SJSA1 (cell line): Measurements from ENCODE around the gene CBR1. TPM values are rescaled to one million over a fixed set of nuclear protein-coding genes. Genes with fewer than 3 reads are reported as not detected.

Experiments used
- DNase-seq, 2 experiments: peaks; one replicate each; pipeline ENCODE4 v3.0.0-alpha.2; 2015 to 2020; ENCODE audit warnings: low spot score in 2 of 2, low read depth in 1 of 2
- H3K27ac ChIP-seq: fragments of 250-450 bp; sonication (Bioruptor Pico); 2 replicates; pipeline ENCODE4 v1.5.1; 2020; ENCODE audit warnings: mild to moderate bottlenecking, moderate library complexity
- H3K27me3 ChIP-seq: fragments of 250-450 bp; sonication (Bioruptor Pico); replicated peaks from 2 replicates; pipeline ENCODE4 v1.5.1; 2020; ENCODE audit warnings: mild to moderate bottlenecking, moderate library complexity
- H3K36me3 ChIP-seq: fragments of 250-450 bp; sonication (Bioruptor Pico); 2 replicates; pipeline ENCODE4 v1.5.1; 2020; ENCODE audit warnings: mild to moderate bottlenecking
- H3K4me1 ChIP-seq: fragments of 250-450 bp; sonication (Bioruptor Pico); replicated peaks from 2 replicates; pipeline ENCODE4 v1.6.1; 2021; ENCODE audit warnings: mild to moderate bottlenecking
- H3K4me3 ChIP-seq: fragments of 250-450 bp; sonication (Bioruptor Pico); 2 replicates; pipeline ENCODE4 v1.5.1; 2020; ENCODE audit warnings: mild to moderate bottlenecking
- H3K9me3 ChIP-seq: fragments of 250-450 bp; sonication (Bioruptor Pico); replicated peaks from 2 replicates; pipeline ENCODE4 v1.5.1; 2020; ENCODE audit warnings: mild to moderate bottlenecking
- total RNA-seq: library from RNA; depleted of rRNA; stranded (reverse); fragments of >200 nt; shearing (Covaris generic); gene quantifications from 2 replicates; pipeline ENCODE4 v1.2.3, GENCODE V29; 2014

Gene CBR1
- total RNA-seq, 1 experiment from 2014 or later: 105 TPM

DNA sequence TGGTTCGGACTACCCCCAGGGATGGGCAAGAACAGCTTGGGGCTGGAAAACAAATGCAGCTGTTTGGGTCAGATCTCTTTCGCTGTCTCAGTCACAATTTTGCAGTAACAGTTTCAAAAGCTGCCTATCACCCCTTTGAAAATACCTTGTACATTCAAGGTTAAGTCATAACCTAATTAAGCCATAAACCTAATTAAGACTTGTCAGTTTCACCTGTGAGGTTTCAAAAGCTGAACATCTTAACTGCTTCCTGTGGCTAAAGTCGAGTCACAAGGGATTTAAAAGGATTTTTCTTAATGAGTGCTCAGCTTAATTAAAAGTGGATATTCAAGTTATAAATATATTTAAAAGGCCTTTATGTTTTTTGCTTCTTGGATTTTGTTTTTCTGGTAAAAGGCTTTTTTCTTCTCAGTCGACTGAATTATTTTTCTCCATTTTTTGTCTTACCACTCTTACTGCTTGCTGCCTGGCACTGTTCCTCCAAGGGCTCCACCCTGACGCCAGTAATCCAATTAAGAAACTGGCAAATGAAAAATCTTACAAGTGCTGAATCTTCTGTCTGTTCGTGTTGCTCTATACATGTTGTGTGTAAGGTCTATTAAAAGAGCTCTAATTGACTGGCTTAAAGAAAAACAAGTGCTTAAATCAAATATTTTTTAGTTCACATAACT, 31.3 kb downstream of the CBR1 start:
- Histone ChIP-seq H3K36me3 (no peaks in the 10 kb centered on the region), H3K27ac (no peak overlapping the region)

DNA sequence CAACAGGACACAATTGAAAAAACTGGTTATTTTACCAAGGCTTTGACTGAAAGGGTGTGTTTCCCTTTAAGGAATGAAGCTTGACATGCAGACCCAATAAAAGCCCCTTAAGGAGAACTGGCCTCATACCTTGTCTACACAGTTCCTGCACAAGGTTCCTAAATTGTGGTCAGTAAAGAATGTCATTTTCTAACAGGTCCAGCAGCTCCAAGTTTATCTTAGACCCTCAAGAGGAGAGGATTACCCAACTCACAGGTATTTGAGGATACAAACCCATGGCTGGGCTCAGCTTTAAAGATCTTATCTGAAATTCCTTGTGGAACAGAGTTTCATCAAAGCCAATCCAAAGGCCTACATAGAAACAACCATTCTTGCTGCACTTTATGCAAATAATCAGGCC, 33.6 kb downstream of the CBR1 start:
- no peak for DNase-seq
- H3K9me3 ChIP-seq: no peaks in the 10 kb centered on the region
- H3K4me1 ChIP-seq: peaks cover 29% of the 10 kb centered on the region
- H3K36me3 ChIP-seq: no peaks in the 10 kb centered on the region
- H3K4me3 ChIP-seq: no peak overlapping the region
- H3K27ac ChIP-seq: no peak overlapping the region
- H3K27me3 ChIP-seq: no peaks in the 10 kb centered on the region

More for the DNA sequence above, 31.3 kb downstream of the CBR1 start:
- no peaks in the 10 kb centered on the region for H3K9me3 ChIP-seq
- H3K4me3 ChIP-seq: no peak overlapping the region
- no peaks in the 10 kb centered on the region for H3K27me3 ChIP-seq
- no peak for DNase-seq
- H3K4me1 ChIP-seq: peaks cover 46% of the 10 kb centered on the region

DNA sequence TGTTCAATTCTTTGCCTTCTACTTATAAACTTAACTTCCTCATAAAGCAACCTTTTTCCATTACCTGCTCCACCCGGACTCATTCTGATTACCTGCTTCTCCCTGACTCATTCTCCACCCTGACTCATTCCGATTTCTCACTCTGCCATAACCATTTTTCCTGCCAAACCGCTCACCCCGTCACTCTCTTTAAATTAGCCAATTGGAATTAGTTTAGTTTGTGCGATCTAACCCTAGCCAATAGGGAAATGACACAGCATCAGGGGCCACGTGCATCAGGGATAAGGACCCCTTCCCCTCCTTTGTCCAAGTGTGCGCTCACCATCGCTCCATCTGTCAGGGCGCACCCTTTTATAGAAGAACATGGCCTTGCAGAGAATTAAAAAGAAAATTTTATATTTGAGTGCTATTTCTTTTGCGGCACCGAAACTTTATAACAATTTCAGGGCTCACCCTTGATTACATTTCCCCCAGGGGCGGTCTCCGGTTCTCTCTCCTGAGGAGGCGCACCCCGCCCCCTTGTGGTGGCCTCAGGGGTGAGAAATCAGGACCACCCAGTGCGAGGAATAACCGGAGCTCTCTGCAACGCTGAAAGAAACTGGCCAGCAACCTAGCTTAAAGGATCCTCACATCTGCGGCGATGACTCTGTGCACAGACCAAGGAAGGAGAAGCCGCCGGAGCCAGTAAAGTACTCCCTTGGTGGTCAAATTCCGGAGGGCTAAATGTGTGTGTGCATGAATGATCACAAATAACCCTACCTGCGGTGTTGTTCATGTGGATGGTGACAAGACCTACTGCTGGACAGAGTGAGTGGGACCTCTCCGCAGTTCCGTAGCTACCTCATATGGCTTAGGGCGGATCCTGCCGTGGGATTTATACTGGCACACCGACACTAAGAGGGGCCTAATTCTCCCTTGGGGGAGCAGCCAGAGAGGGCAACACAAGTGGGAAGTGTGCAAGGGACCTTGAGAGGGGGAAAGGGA, 34.8 kb downstream of the CBR1 start:
- H3K27me3 ChIP-seq: no peaks in the 10 kb centered on the region
- H3K4me1 ChIP-seq: peaks cover 29% of the 10 kb centered on the region
- DNase-seq: peak; percentile 94 to 97
- H3K27ac ChIP-seq: peak overlapping the region; percentile 71
- H3K36me3 ChIP-seq: no peaks in the 10 kb centered on the region
- H3K4me3 ChIP-seq: peak overlapping the region; percentile 25
- no peaks in the 10 kb centered on the region for H3K9me3 ChIP-seq

DNA sequence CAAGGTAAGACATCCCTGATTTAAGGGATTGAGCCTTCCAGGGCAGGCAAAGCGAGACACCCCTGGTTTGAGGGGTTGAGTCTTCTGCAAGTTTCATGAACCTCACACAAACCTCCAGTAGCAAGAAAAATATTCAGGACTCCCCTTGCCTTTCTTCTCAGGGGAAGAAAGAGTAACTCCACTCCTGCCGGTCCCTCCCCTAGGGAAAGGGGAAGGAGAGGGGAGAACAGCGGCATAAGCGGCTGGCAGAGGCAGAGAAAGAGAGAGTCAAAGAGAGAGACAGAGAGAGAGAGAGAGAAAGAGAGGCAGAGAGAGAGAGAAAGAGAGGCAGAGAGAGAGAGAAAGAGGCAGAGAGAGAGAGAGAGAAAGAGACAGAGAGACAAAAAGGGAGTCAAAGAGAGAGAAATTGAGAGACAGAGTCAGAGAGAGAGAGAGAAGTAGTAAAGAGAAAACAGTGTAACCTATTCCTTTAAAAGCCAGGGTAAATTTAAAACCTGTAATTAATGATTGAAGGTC, 35.6 kb downstream of the CBR1 start:
- no peaks in the 10 kb centered on the region for H3K9me3 ChIP-seq
- no peaks in the 10 kb centered on the region for H3K27me3 ChIP-seq
- DNase-seq: no peak
- peak overlapping the region; percentile 10; the same call in 1 of the 2 replicates for H3K27ac ChIP-seq
- H3K4me3 ChIP-seq: peak overlapping the region; percentile 25
- H3K4me1 ChIP-seq: peaks cover 29% of the 10 kb centered on the region
- no peaks in the 10 kb centered on the region for H3K36me3 ChIP-seq

DNA sequence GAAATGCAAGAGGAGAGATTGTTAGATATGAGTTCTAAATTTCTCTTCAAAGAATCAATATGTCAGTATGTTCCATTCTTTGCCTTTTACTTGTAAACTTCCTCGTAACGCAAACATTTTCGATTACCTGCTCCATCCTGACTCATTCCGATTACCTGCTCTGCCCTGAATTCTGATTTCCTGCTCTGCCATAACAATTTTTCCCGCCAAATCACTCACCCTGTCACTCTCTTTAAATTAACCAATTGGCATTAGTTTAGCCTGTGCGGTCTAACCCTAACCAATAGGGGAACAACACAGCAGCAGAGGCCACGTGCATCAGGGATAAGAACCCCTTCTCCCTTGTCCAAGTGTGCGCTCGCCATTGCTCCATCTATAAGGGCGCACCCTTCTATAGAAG, 40.0 kb downstream of the CBR1 start:
- Histone ChIP-seq H3K9me3 (no peaks in the 10 kb centered on the region), H3K27me3 (no peaks in the 10 kb centered on the region), H3K4me1 (peaks cover 23% of the 10 kb centered on the region), H3K4me3 (no peak overlapping the region), H3K36me3 (no peaks in the 10 kb centered on the region), H3K27ac (no peak overlapping the region)
- DNase-seq: no peak

DNA sequence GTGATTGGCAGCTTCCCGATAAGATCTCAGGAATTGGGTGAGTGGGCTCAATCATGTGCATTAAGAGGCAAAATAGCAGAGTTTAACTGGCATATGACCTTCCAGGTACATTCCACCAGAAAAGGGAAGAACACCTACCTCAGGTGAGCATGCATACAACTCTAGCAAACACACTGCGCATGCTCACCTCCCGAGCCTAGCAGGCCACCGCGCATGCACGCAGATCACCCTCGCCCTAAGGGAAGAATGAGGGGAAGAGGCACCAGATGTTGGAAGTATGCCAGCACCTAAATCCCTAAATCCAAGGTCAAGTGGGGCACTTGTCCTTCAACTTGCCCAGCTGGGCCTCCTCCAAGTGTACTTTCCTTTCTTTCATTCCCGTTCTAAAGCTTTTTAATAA, 41.4 kb downstream of the CBR1 start:
- no peak for DNase-seq
- Histone ChIP-seq H3K4me3 (no peak overlapping the region), H3K27ac (no peak overlapping the region), H3K27me3 (no peaks in the 10 kb centered on the region), H3K4me1 (peaks cover 9% of the 10 kb centered on the region), H3K36me3 (no peaks in the 10 kb centered on the region), H3K9me3 (no peaks in the 10 kb centered on the region)

DNA sequence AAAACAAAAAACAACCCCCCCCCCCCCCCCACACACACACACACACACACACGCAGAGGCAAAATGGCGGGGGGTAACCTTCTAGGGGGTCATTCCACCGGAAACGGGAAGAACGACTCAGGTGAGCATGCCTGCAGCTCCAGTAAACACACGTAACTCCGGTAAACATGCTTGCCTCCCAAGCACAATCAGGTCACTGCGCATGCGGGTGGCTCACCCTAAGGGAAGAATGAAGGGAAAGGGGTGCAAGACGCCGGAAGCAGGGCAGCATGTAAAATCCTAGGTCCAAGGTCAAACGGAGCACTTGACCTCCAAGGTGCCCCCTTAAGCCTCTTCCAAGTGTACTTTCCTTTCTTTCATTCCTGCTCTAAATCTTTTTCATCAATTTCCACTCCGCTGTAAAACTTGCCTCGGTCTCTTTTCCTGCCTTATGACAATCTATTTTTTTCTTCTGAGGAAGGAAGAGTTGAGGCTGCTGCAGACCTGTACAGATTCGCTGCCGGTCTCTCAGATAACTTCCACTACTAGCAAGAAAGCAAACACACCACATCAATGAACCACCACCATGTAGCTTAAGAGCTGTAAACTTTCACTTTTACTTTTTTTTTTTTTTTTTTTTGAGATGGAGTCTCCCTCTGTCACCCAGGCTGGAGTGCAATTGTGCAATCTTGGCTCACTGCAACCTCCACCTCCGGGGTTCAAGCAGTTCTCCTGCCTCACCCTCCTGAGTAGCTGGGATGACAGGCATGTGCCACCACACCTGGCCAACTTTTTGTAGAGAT, 44.0 kb downstream of the CBR1 start:
- Histone ChIP-seq H3K36me3 (peaks cover 3% of the 10 kb centered on the region; the same call in 1 of the 2 replicates), H3K9me3 (0 out of 2 replicates have a peak, but pooled peaks cover 4% of the 10 kb centered on the region), H3K4me1 (peaks cover 14% of the 10 kb centered on the region), H3K27ac (no peak overlapping the region), H3K27me3 (no peaks in the 10 kb centered on the region), H3K4me3 (no peak overlapping the region)
- DNase-seq: no peak

DNA sequence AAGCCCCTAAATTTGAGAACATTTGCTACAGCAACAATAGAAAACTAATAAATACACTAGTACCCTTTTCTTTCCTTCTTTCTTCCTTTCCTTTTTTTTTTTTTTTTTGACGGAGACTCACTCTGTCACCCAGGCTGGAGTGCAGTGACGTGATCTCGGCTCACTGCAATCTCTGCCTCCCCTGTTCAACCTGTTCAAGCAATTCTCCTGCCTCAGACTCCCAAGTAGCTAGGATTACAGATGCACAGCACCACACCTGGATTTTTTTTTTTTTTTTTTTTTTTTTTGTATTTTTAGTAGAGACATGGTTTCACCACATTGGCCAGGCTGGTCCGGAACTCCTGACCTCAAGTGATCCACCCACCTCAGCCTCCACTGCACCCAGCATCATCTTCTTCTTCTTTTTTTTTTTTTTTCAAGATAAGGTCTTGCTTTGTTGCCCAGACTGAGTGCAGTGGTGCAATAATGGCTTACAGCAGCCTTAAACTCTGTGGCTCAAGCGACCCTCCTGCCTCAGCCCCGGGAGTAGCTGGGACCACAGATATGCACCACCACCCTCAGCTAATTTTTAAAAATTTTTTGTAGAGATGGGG, 45.4 kb downstream of the CBR1 start:
- Histone ChIP-seq H3K4me3 (no peak overlapping the region), H3K27me3 (no peaks in the 10 kb centered on the region), H3K9me3 (0 out of 2 replicates have a peak, but pooled peaks cover 4% of the 10 kb centered on the region), H3K4me1 (peaks cover 18% of the 10 kb centered on the region), H3K36me3 (peaks cover 3% of the 10 kb centered on the region; the same call in 1 of the 2 replicates), H3K27ac (no peak overlapping the region)
- DNase-seq: no peak

DNA sequence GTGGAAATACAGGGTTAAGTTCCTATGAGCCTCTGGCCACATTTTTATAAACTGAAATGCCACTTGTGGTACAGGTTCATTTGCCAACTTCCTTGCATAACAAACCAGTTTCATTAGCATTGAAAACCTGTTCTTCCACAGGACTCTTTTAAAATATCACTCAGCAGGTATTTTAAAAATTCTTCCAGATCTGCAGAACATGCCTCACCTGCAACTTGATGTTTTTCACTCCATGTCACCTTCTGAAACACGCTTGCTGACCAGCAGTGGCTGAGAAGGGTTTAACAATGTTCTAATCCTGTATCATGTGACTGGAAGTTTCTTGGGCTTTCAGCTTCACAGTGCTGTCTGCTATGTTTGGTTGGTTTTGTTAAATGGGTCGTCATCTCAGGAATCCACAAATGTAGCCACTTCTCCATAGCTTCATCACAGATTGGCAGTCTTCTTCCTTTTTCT, 47.5 kb downstream of the CBR1 start:
- no peaks in the 10 kb centered on the region for H3K27me3 ChIP-seq
- peaks cover 28% of the 10 kb centered on the region for H3K4me1 ChIP-seq
- DNase-seq: no peak
- no peak overlapping the region for H3K4me3 ChIP-seq
- peaks cover 3% of the 10 kb centered on the region; the same call in 1 of the 2 replicates for H3K36me3 ChIP-seq
- H3K9me3 ChIP-seq: 0 out of 2 replicates have a peak, but pooled peaks cover 4% of the 10 kb centered on the region
- H3K27ac ChIP-seq: no peak overlapping the region

DNA sequence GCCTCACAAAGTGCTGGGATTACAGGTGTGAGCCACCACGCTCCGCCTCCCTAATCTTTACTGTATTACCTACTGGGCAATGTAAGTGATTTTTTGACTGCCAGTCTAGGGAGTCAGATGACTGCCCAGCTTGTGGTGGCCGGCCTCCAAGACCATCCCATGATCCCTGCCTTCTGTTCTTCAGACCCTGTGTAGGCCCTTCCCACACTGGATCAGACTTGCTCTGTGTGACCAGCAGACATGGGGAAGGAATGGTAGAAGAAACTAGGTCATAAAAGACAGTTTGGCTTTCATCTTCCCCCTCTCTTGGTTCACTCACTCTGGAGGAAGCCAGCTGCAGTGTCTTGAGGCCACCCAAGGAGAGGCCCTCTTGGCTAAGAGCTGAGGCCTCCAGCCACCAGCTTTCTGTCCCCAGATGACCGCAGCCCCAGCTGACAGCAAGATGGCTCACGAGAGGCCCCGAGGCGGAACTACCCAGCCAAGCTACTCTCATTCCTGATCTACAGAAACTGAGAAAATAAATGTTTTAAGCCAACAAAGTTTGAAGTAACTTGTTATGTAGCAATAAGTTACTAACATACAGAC, 50.6 kb downstream of the CBR1 start:
- Histone ChIP-seq H3K36me3 (peaks cover 3% of the 10 kb centered on the region; the same call in 1 of the 2 replicates), H3K27me3 (no peaks in the 10 kb centered on the region), H3K4me3 (no peak overlapping the region), H3K4me1 (peaks cover 23% of the 10 kb centered on the region), H3K27ac (no peak overlapping the region), H3K9me3 (0 out of 2 replicates have a peak, but pooled peaks cover 4% of the 10 kb centered on the region)
- peak; percentile 80 to 90 for DNase-seq
